LNCaP clone FGC (cell line): ENCODE measurements around the gene DOK3.

Experiments
- DNase-seq: peaks from one replicate; pipeline ENCODE4 v3.0.0-alpha.2; 2011; ENCODE audit warnings: low read depth
- H3K4me3 ChIP-seq: 2 replicates; pipeline ENCODE4 v1.5.1; 2011; ENCODE audit warnings: mild to moderate bottlenecking, low read depth, low read length, control low read depth
- CTCF ChIP-seq: IDR thresholded peaks from 2 replicates; pipeline ENCODE4 v1.5.1; 2012; ENCODE audit warnings: mild to moderate bottlenecking; ENCODE audit not compliant: control insufficient read depth, insufficient read depth; ENCODE audit errors: extremely low read depth

The DOK3 gene

GRCh38 chr5:177514541-177514940 lies 4.9 kb upstream of the DOK3 start:
- TF ChIP-seq CTCF, result no peak
- DNase-seq, result no peak
- H3K4me3 ChIP-seq, result no peak overlapping the region

GRCh38 chr5:177513500-177513899 lies 3.9 kb upstream of the DOK3 start:
- TF ChIP-seq CTCF, result no peak
- H3K4me3 ChIP-seq, result no peak overlapping the region
- DNase-seq, result no peak

GRCh38 chr5:177512736-177513380 lies 3.2 kb upstream of the DOK3 start:
- H3K4me3 ChIP-seq, result no peak overlapping the region
- TF ChIP-seq CTCF, result no peak
- no peak for DNase-seq

- no peak overlapping the region for H3K4me3 ChIP-seq
- TF ChIP-seq CTCF, result no peak
- no peak for DNase-seq
Measured at GRCh38 chr5:177511796-177512675, 2.4 kb upstream of the DOK3 start.

GRCh38 chr5:177511181-177511580 lies 1.6 kb upstream of the DOK3 start:
- no peak for DNase-seq
- no peak overlapping the region for H3K4me3 ChIP-seq

GRCh38 chr5:177510567-177511053 lies 984 bp upstream of the DOK3 start:
- H3K4me3 ChIP-seq, result no peak overlapping the region
- TF ChIP-seq CTCF, result no peak
- no peak for DNase-seq

More at GRCh38 chr5:177511181-177511580, 1.6 kb upstream of the DOK3 start:
- TF ChIP-seq CTCF, result no peak
